BJ (cell line): ENCODE data around the gene TUBB2A. TPM values are rescaled to one million over a fixed set of nuclear protein-coding genes. Genes with fewer than 3 reads are reported as not detected.
A peak's percentile ranks its signal among the peaks of the same experiment; 100 is the strongest.
"Not testable (repeated sequence)": the region's sequence is repeated elsewhere in the genome, so short reads cannot be mapped to it uniquely, and the experiment has no call there.

Experiments
- CTCF ChIA-PET: fragments of 350-600 bp; formaldehyde crosslinking; extraction: SDS; loops from one replicate; lab custom pipeline; 2021; ENCODE audit warnings: antibody characterized with exemption, inconsistent platforms; lab: Yijun Ruan, JAX
- POLR2A ChIA-PET: fragments of 300-600 bp; sonication (Branson Sonifier 250); formaldehyde crosslinking; extraction: SDS; loops from one replicate; lab custom pipeline; 2021; ENCODE audit warnings: antibody characterized with exemption; lab: Charles Lee
- DNase-seq: peaks from one replicate; pipeline ENCODE4 v3.0.0-alpha.2; 2011; ENCODE audit warnings: low read depth
- H3K27me3 ChIP-seq: 2 replicates; pipeline ENCODE4 v1.6.0; 2011; ENCODE audit warnings: low read length; ENCODE audit not compliant: control insufficient read depth, insufficient read depth
- H3K36me3 ChIP-seq: 2 replicates; pipeline ENCODE4 v1.5.1; 2011; ENCODE audit warnings: low read length; ENCODE audit not compliant: control insufficient read depth, insufficient read depth
- H3K4me3 ChIP-seq: 2 replicates; pipeline ENCODE4 v1.5.1; 2011; ENCODE audit warnings: low read depth, mild to moderate bottlenecking, control low read depth, low read length
- polyA plus RNA-seq: library from polyadenylated mRNA; depleted of rRNA; stranded (reverse); fragments of >200 nt; gene quantifications from 2 replicates; pipeline ENCODE4 v1.2.3, GENCODE V29; 2011
- TF ChIP-seq, protein P1 (sequence below): IDR thresholded peaks from 2 replicates; pipeline ENCODE4 v1.5.1; 2011; ENCODE audit warnings: low read depth, mild to moderate bottlenecking, control low read depth, inconsistent platforms, low read length, moderate library complexity; ENCODE audit not compliant: insufficient read depth

Gene TUBB2A
- polyA plus RNA-seq, 1 experiment = 184 TPM

DNA sequence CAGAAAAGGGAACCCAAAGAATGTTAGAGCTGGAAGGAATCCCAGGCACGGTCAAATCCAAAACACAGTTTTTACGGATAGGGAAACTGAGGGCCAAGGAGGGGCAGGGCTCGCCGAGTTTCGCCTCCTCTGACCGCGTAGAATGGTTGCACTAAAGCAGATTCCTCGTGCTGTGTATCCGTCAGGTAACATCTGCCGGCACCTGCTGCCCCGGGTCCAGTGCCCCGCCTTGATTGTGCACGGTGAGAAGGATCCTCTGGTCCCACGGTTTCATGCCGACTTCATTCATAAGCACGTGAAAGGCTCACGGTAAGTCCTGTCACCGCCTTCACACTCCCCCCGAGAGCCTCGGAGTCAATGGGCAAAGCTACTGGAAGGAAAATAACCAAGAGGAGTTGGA is 17.1 kb downstream of the TUBB2A start:
- H3K4me3 ChIP-seq = no peak overlapping the region
- ChIA-PET CTCF (interaction anchor here (1.2 to 2.3 kb wide), 4 partner anchors 17 to 111 kb away, joined by 3 to 6 read pairs (median 5); partner anchors contain the start of gene TUBB2A), POLR2A (no interaction called here)
- H3K36me3 ChIP-seq = peaks cover 5% of the 10 kb centered on the region; the same call in 1 of the 2 replicates
- DNase-seq = no peak
- TF ChIP-seq, protein P1, sequence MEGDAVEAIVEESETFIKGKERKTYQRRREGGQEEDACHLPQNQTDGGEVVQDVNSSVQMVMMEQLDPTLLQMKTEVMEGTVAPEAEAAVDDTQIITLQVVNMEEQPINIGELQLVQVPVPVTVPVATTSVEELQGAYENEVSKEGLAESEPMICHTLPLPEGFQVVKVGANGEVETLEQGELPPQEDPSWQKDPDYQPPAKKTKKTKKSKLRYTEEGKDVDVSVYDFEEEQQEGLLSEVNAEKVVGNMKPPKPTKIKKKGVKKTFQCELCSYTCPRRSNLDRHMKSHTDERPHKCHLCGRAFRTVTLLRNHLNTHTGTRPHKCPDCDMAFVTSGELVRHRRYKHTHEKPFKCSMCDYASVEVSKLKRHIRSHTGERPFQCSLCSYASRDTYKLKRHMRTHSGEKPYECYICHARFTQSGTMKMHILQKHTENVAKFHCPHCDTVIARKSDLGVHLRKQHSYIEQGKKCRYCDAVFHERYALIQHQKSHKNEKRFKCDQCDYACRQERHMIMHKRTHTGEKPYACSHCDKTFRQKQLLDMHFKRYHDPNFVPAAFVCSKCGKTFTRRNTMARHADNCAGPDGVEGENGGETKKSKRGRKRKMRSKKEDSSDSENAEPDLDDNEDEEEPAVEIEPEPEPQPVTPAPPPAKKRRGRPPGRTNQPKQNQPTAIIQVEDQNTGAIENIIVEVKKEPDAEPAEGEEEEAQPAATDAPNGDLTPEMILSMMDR = no peak
- H3K27me3 ChIP-seq = no peaks in the 10 kb centered on the region

DNA sequence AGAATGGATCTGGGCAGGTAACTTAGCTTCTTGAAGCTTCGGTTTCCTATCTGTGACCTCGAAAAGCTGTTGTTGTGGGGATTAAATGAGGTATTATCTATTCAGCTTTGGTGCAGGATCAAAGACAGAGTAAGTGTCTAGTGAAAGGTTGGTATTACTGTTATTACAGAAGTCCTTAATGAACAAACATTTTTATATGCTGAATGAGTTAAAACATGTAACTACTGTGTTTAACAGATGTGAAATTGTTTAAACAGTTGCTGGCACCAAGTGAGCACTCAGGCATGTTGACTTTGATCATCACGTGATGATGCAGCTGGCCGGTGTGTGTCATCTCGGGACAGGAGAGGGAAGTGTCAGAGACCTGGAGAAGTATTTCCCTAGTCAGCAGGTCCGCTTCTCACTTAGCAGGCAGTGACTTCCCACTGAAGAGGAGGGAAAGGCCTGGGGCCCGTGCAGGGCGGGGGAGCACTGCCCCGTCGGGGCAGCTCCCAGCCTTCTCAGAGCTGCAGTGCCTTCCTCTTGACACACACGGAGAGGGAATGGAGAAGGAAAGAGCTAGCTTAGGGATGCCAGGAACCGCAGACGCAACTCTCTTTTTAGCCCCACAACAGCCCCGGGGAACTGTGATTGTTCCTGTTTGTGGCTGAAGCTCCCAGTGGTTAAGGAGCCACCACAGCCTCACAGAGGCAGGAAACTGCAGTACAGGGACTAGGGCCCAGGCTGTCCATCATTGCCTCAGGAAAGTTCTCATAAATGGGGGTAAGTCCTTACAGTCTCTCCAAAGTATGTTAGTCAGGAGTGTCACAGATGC is 18.0 kb downstream of the TUBB2A start:
- ChIA-PET CTCF (interaction anchor here (0.8 to 1.8 kb wide), 6 partner anchors 18 to 112 kb away, joined by 3 to 6 read pairs (median 4); partner anchors contain the start of gene TUBB2A), POLR2A (no interaction called here)
- Histone ChIP-seq H3K4me3 (no peak overlapping the region), H3K27me3 (no peaks in the 10 kb centered on the region), H3K36me3 (peaks cover 5% of the 10 kb centered on the region; the same call in 1 of the 2 replicates)
- TF ChIP-seq, protein P1 = no peak
- DNase-seq = peak; percentile 69

DNA sequence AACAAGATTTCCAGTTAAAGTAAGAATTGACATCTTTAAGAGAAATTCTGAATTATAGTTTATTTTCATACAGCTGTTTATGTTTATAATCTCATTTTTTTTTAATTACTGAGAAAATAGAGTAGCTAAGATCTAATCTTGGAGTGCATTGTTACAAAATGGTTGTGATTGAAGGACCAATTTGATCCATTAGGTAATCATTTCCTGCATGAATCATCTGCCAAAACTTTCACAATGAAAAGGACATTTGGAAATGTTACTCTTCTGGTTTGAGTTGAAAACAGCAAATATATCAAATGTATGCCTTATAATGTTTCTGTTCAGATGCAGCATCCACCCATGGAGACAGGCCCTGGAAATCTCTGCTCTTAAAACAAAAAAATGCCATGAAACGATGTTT is 19.0 kb downstream of the TUBB2A start:
- Histone ChIP-seq H3K27me3 (no peaks in the 10 kb centered on the region), H3K36me3 (peaks cover 4% of the 10 kb centered on the region; the same call in 1 of the 2 replicates), H3K4me3 (no peak overlapping the region)
- CTCF ChIA-PET = interaction anchor here (1.2 kb wide), 1 partner anchor 19 kb away, joined by 3 read pairs; no protein-coding TSS in a partner anchor
- POLR2A ChIA-PET = no interaction called here
- DNase-seq = no peak
- TF ChIP-seq, protein P1 = no peak

DNA sequence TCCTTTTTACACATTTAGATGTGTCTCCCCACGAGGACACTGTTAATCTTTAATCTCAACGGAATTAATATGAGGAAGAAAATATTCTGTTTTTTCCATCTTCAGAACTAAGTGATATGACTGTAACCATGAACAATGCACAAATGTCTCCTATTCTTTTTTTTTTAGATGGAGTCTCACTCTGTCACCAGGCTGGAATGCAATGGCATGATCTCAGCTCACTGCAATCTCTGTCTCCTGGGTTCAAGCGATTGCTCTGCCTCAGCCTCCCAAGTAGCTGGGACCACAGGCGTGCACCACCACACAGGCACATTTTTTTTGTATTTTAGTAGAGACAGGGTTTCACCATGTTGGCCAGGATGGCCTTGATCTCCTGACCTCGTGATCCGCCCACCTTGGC is 19.5 kb downstream of the TUBB2A start:
- DNase-seq, H3K27me3 ChIP-seq, H3K36me3 ChIP-seq, H3K4me3 ChIP-seq, POLR2A ChIA-PET: not testable (repeated sequence)
- CTCF ChIA-PET = interaction anchor here (1.2 kb wide), 1 partner anchor 18 kb away, joined by 3 read pairs; no protein-coding TSS in a partner anchor

DNA sequence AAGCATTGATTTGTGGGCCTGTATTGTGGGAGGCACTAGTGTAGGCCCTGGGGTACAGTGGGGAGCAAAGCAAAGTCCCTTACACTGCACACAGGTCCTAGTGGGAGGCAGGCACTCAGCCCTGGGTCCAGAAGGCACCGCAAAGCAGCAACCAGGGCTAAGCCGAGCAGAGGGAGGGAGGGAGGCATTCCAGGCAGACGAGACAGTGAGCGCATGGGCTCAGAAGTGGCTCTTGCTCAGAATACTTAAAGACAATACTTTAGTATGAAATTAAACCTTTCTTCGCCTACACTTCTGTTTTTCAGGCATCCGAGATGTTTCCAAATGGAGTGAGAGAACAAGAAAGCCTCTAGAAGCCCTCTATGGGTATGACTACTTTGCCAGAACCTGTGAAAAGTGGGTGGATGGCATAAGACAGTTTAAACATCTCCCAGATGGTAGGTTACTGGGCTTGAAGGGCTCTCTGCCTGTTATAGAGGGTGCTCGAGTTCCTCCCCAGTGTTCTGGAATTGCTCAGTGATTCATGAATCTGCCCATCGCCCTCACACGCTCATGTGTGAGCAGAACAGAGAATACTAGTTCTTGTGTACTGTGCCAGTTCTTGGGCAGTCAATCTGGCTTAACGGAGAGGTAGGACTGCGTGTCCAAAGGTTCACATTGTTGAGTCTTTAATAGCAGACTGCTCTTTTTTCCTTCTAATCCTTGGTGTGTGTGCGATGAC is 20.1 kb downstream of the TUBB2A start:
- peaks cover 4% of the 10 kb centered on the region for H3K36me3 ChIP-seq
- TF ChIP-seq, protein P1 = no peak
- DNase-seq = no peak
- POLR2A ChIA-PET = no interaction called here
- CTCF ChIA-PET = interaction anchor here (1.4 to 1.9 kb wide), 2 partner anchors 12 to 114 kb away, joined by 4 to 6 read pairs; no protein-coding TSS in a partner anchor
- no peaks in the 10 kb centered on the region for H3K27me3 ChIP-seq
- H3K4me3 ChIP-seq = no peak overlapping the region
